ENCODE data around the gene CNIH2. TPM values are rescaled to one million over a fixed set of nuclear protein-coding genes. Genes with fewer than 3 reads are reported as not detected.

Gene CNIH2
- total RNA-seq, 1 donor from 2014 or later = 0.04 TPM

GRCh38 chr11:66259956-66260355, 18.0 kb upstream of the CNIH2 start:
- Histone ChIP-seq H3K4me3 (ENCODE audit: low read depth, low read length) (no peak overlapping the region), H3K27me3 (ENCODE audit: control insufficient read depth, insufficient read depth, low read length) (no peaks in the 10 kb centered on the region), H3K36me3 (ENCODE audit: control insufficient read depth, insufficient read depth, low read length) (peaks cover 1% of the 10 kb centered on the region)
- TF ChIP-seq, protein P1, sequence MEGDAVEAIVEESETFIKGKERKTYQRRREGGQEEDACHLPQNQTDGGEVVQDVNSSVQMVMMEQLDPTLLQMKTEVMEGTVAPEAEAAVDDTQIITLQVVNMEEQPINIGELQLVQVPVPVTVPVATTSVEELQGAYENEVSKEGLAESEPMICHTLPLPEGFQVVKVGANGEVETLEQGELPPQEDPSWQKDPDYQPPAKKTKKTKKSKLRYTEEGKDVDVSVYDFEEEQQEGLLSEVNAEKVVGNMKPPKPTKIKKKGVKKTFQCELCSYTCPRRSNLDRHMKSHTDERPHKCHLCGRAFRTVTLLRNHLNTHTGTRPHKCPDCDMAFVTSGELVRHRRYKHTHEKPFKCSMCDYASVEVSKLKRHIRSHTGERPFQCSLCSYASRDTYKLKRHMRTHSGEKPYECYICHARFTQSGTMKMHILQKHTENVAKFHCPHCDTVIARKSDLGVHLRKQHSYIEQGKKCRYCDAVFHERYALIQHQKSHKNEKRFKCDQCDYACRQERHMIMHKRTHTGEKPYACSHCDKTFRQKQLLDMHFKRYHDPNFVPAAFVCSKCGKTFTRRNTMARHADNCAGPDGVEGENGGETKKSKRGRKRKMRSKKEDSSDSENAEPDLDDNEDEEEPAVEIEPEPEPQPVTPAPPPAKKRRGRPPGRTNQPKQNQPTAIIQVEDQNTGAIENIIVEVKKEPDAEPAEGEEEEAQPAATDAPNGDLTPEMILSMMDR (IDR thresholded peaks at IDR 0.05; ENCODE audit: insufficient read depth, low read length, poor library complexity, severe bottlenecking) = no peak
- DNase-seq (ENCODE audit: low read depth) = no peak

DNA sequence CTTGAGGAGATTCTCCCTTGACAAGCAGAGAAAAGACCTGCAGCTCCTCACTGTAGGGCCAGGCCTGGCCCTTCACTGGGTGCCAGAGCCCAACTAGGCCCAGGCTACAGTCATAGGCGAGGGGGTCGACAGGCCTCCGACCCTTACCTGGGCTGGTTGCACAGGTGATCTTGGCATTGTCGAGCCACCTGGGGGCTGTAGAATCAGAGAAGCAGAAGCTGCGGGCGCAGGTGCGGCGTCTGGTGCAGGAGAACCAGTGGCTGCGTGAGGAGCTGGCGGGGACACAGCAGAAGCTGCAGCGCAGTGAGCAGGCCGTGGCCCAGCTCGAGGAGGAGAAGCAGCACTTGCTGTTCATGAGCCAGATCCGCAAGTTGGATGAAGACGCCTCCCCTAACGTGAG, 16.4 kb upstream of the CNIH2 start:
- no peaks in the 10 kb centered on the region for H3K27me3 ChIP-seq (ENCODE audit: control insufficient read depth, insufficient read depth, low read length)
- H3K36me3 ChIP-seq (ENCODE audit: control insufficient read depth, insufficient read depth, low read length) = peaks cover 1% of the 10 kb centered on the region
- H3K4me3 ChIP-seq (ENCODE audit: low read depth, low read length) = no peak overlapping the region
- no peak for DNase-seq (ENCODE audit: low read depth)
- TF ChIP-seq, protein P1 (IDR thresholded peaks at IDR 0.05; ENCODE audit: insufficient read depth, low read length, poor library complexity, severe bottlenecking) = no peak

- TF ChIP-seq, protein P1 (IDR thresholded peaks at IDR 0.05; ENCODE audit: insufficient read depth, low read length, poor library complexity, severe bottlenecking) = no peak
- no peak overlapping the region for H3K4me3 ChIP-seq (ENCODE audit: low read depth, low read length)
- DNase-seq (ENCODE audit: low read depth) = no peak
- H3K27me3 ChIP-seq (ENCODE audit: control insufficient read depth, insufficient read depth, low read length) = no peaks in the 10 kb centered on the region
- peaks cover 1% of the 10 kb centered on the region for H3K36me3 ChIP-seq (ENCODE audit: control insufficient read depth, insufficient read depth, low read length)
Measured at GRCh38 chr11:66262191-66262590, 15.8 kb upstream of the CNIH2 start.

DNA sequence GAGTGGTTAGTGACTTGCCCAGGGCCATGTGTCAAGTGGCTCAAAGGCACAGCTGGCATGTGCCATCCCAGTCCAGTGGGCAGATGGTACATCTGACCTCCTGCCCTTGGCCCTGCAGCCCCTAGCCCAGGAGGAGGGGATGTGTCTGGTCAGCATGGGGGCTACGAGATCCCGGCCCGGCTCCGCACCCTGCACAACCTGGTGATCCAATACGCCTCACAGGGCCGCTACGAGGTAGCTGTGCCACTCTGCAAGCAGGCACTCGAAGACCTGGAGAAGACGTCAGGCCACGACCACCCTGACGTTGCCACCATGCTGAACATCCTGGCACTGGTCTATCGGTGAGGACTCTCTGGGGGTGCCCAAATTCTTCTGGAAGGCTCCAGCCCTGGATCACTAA, 15.3 kb upstream of the CNIH2 start:
- peaks cover 1% of the 10 kb centered on the region for H3K36me3 ChIP-seq (ENCODE audit: control insufficient read depth, insufficient read depth, low read length)
- no peak overlapping the region for H3K4me3 ChIP-seq (ENCODE audit: low read depth, low read length)
- TF ChIP-seq, protein P1 (IDR thresholded peaks at IDR 0.05; ENCODE audit: insufficient read depth, low read length, poor library complexity, severe bottlenecking) = no peak
- DNase-seq (ENCODE audit: low read depth) = no peak
- no peaks in the 10 kb centered on the region for H3K27me3 ChIP-seq (ENCODE audit: control insufficient read depth, insufficient read depth, low read length)

GRCh38 chr11:66263231-66263630, 14.7 kb upstream of the CNIH2 start:
- TF ChIP-seq, protein P1 (IDR thresholded peaks at IDR 0.05; ENCODE audit: insufficient read depth, low read length, poor library complexity, severe bottlenecking) = no peak
- Histone ChIP-seq H3K36me3 (ENCODE audit: control insufficient read depth, insufficient read depth, low read length) (peaks cover 1% of the 10 kb centered on the region), H3K27me3 (ENCODE audit: control insufficient read depth, insufficient read depth, low read length) (no peaks in the 10 kb centered on the region), H3K4me3 (ENCODE audit: low read depth, low read length) (no peak overlapping the region)
- DNase-seq (ENCODE audit: low read depth) = no peak

GRCh38 chr11:66263785-66264184, 14.2 kb upstream of the CNIH2 start:
- DNase-seq (ENCODE audit: low read depth) = no peak
- TF ChIP-seq, protein P1 (IDR thresholded peaks at IDR 0.05; ENCODE audit: insufficient read depth, low read length, poor library complexity, severe bottlenecking) = no peak
- Histone ChIP-seq H3K4me3 (ENCODE audit: low read depth, low read length) (no peak overlapping the region), H3K36me3 (ENCODE audit: control insufficient read depth, insufficient read depth, low read length) (peaks cover 1% of the 10 kb centered on the region), H3K27me3 (ENCODE audit: control insufficient read depth, insufficient read depth, low read length) (no peaks in the 10 kb centered on the region)

Data from kidney epithelial cell (primary cell).